DOHH2 (cell line): Measurements from ENCODE around the gene CBX5.

Source experiments
- H3F3A ChIP-seq: fragments of 200-600 bp; sonication (generic), shearing (Covaris generic); 2 replicates; pipeline ENCODE4 v1.6.0; 2016; ENCODE audit warnings: antibody characterized with exemption, mild to moderate bottlenecking; ENCODE audit not compliant: control insufficient read depth, insufficient read depth
- H3K27ac ChIP-seq: fragments of 200-600 bp; sonication (generic); 2 replicates; pipeline ENCODE4 v1.5.1; 2014; ENCODE audit warnings: low read depth, mild to moderate bottlenecking, low read length, moderate library complexity
- H3K27me3 ChIP-seq: fragments of 200-600 bp; sonication (generic); 2 replicates; pipeline ENCODE4 v1.6.1; 2014; ENCODE audit warnings: mild to moderate bottlenecking, low read length, mixed read lengths; ENCODE audit not compliant: control insufficient read depth
- H3K36me3 ChIP-seq: fragments of 200-600 bp; sonication (generic); 2 replicates; pipeline ENCODE4 v1.6.1; 2014; ENCODE audit warnings: mild to moderate bottlenecking, low read length, moderate library complexity, mixed read lengths; ENCODE audit not compliant: control insufficient read depth
- H3K4me1 ChIP-seq: fragments of 200-600 bp; sonication (generic); 2 replicates; pipeline ENCODE4 v1.6.1; 2014; ENCODE audit warnings: mild to moderate bottlenecking, low read length, mixed read lengths; ENCODE audit not compliant: control insufficient read depth
- H3K4me2 ChIP-seq: fragments of 200-600 bp; sonication (generic); 2 replicates; pipeline ENCODE4 v1.6.0; 2014; ENCODE audit warnings: mild to moderate bottlenecking, low read length, moderate library complexity
- H3K4me3 ChIP-seq: fragments of 200-600 bp; sonication (generic); 2 replicates; pipeline ENCODE4 v1.5.1; 2014; ENCODE audit warnings: mild to moderate bottlenecking, low read length, mixed read lengths
- H3K79me2 ChIP-seq: fragments of 200-600 bp; sonication (generic); 2 replicates; pipeline ENCODE4 v1.6.1; 2014; ENCODE audit warnings: mild to moderate bottlenecking, low read length, mixed read lengths; ENCODE audit not compliant: control insufficient read depth
- H3K9me2 ChIP-seq: fragments of 200-600 bp; sonication (generic); replicated peaks from 2 replicates; pipeline ENCODE4 v1.6.1; 2014; ENCODE audit warnings: mild to moderate bottlenecking, low read length, mixed read lengths; ENCODE audit not compliant: control insufficient read depth
- H3K9me3 ChIP-seq: fragments of 200-600 bp; sonication (generic); 2 replicates; pipeline ENCODE4 v1.6.1; 2014; ENCODE audit warnings: antibody characterized with exemption, low read length, mixed read lengths; ENCODE audit not compliant: control insufficient read depth, insufficient read depth
- H4K20me1 ChIP-seq: fragments of 200-600 bp; sonication (generic); 2 replicates; pipeline ENCODE4 v1.6.0; 2014; ENCODE audit warnings: low read depth, mild to moderate bottlenecking, antibody characterized with exemption, low read length, moderate library complexity; ENCODE audit not compliant: control insufficient read depth, insufficient read depth
- CTCF ChIP-seq: fragments of 200-600 bp; sonication (generic); IDR thresholded peaks from one replicate; pipeline ENCODE4 v1.5.1; 2014; ENCODE audit warnings: antibody characterized with exemption, mild to moderate bottlenecking, low read depth, low read length; ENCODE audit not compliant: poor library complexity, severe bottlenecking
- EZH2phosphoT487 ChIP-seq: fragments of 200-600 bp; sonication (generic); IDR thresholded peaks from 2 replicates; pipeline ENCODE4 v1.6.1; 2017; ENCODE audit warnings: borderline replicate concordance, mild to moderate bottlenecking, antibody characterized with exemption, low read length, moderate library complexity, mixed read lengths

Gene CBX5

GRCh38 chr12:54294953-54295566, 15.1 kb upstream of the CBX5 start:
- Histone ChIP-seq H3K4me3 (no peak overlapping the region), H3K4me2 (no peak overlapping the region), H3K9me3 (no peaks in the 10 kb centered on the region), H3K4me1 (no peaks in the 10 kb centered on the region), H3F3A (peaks cover under 1% of the 10 kb centered on the region), H3K27me3 (peaks cover 20% of the 10 kb centered on the region), H4K20me1 (no peaks in the 10 kb centered on the region), H3K27ac (no peak overlapping the region), H3K9me2 (no peaks in the 10 kb centered on the region), H3K79me2 (no peaks in the 10 kb centered on the region), H3K36me3 (no peaks in the 10 kb centered on the region)
- no peak for TF ChIP-seq CTCF
- TF ChIP-seq EZH2phosphoT487: no peak

GRCh38 chr12:54294152-54294952, 14.4 kb upstream of the CBX5 start:
- Histone ChIP-seq H3K27me3 (peaks cover 13% of the 10 kb centered on the region), H3K9me3 (no peaks in the 10 kb centered on the region), H3F3A (peaks cover 8% of the 10 kb centered on the region), H4K20me1 (no peaks in the 10 kb centered on the region), H3K4me1 (peaks cover 6% of the 10 kb centered on the region), H3K27ac (no peak overlapping the region), H3K4me2 (no peak overlapping the region), H3K9me2 (no peaks in the 10 kb centered on the region), H3K36me3 (no peaks in the 10 kb centered on the region), H3K79me2 (no peaks in the 10 kb centered on the region), H3K4me3 (no peak overlapping the region)
- TF ChIP-seq CTCF: peak; percentile 92
- TF ChIP-seq EZH2phosphoT487: no peak

GRCh38 chr12:54292931-54293241, 13.0 kb upstream of the CBX5 start:
- no peak overlapping the region for H3K4me3 ChIP-seq
- H3K36me3 ChIP-seq: peaks cover 6% of the 10 kb centered on the region
- H3K79me2 ChIP-seq: no peaks in the 10 kb centered on the region

More at GRCh38 chr12:54292931-54293241, 13.0 kb upstream of the CBX5 start:
- Histone ChIP-seq H4K20me1 (no peaks in the 10 kb centered on the region), H3K4me2 (no peak overlapping the region), H3K27me3 (peaks cover 2% of the 10 kb centered on the region; the same call in 1 of the 2 replicates), H3K4me1 (peaks cover 20% of the 10 kb centered on the region), H3F3A (peaks cover 22% of the 10 kb centered on the region), H3K9me2 (no peaks in the 10 kb centered on the region), H3K27ac (no peak overlapping the region), H3K9me3 (no peaks in the 10 kb centered on the region)
- TF ChIP-seq EZH2phosphoT487: no peak
- TF ChIP-seq CTCF: no peak
